ENCODE measurements around the gene AP1S2. TPM values are rescaled to one million over a fixed set of nuclear protein-coding genes. Genes with fewer than 3 reads are reported as not detected.

Gene AP1S2
- total RNA-seq (2016; rRNA removed; fragmentation: Illumina TruSeq; extraction: Trizol) (18.8 and 22.7 TPM in 2 replicates), polyA plus RNA-seq (2011; rRNA removed) (7.1 and 10.1 TPM in 2 replicates), polyA minus RNA-seq (2011; rRNA and poly(A)+ RNA removed; ENCODE audit: low replicate concordance) (5.8 and 14.8 TPM in 2 replicates), Bru-seq, nascent RNA (percentile 58 among the genes with signal in this experiment), BruChase-seq, experiment 1, labeled RNA remaining after a 6-hour chase (percentile 68 among the genes with signal in this experiment), BruChase-seq, experiment 2, labeled RNA remaining after a 2-hour chase (percentile 64 among the genes with signal in this experiment)
- 3.9 and 4.6 TPM in 2 replicates for total RNA-seq (2016; cell fraction: cytosol; rRNA removed; fragmentation: Illumina TruSeq; extraction: Trizol; ENCODE audit: low read depth)
- 13.7 and 22.4 TPM in 2 replicates for total RNA-seq (2016; cell fraction: insoluble cytoplasmic fraction; rRNA removed; fragmentation: Illumina TruSeq; extraction: Trizol)
- 10.4 and 10.9 TPM in 2 replicates for total RNA-seq (2016; cell fraction: membrane; rRNA removed; fragmentation: Illumina TruSeq; extraction: Trizol)
- 9.5 and 10.1 TPM in 2 replicates for total RNA-seq (2016; cell fraction: nucleus; rRNA removed; fragmentation: Illumina TruSeq; extraction: Trizol)
- 2.8 and 4.9 TPM in 2 replicates for polyA plus RNA-seq (2011; cell fraction: cytosol; rRNA removed)
- 2.4 and 3.9 TPM in 2 replicates for polyA plus RNA-seq (2011; cell fraction: nucleus; rRNA removed)
- polyA plus RNA-seq (2012), result 6.8 and 8.8 TPM in 2 replicates
- 3.8 and 4.5 TPM in 2 replicates for polyA plus RNA-seq (2016; cell fraction: cytosol; fragmentation: Illumina TruSeq; extraction: Trizol; ENCODE audit: low read depth)
- polyA plus RNA-seq (2016; cell fraction: insoluble cytoplasmic fraction; fragmentation: Illumina TruSeq; extraction: Trizol; ENCODE audit: low read depth), result 20.0 and 20.8 TPM in 2 replicates
- polyA plus RNA-seq (2016; cell fraction: membrane; fragmentation: Illumina TruSeq; extraction: Trizol; ENCODE audit: low read depth), result 9.1 and 9.6 TPM in 2 replicates
- 12.7 and 12.8 TPM in 2 replicates for polyA plus RNA-seq (2016; cell fraction: nucleus; fragmentation: Illumina TruSeq; extraction: Trizol; ENCODE audit: insufficient read depth, low read depth)
- polyA minus RNA-seq (2011; cell fraction: cytosol; rRNA and poly(A)+ RNA removed), result 8.6 and 9.3 TPM in 2 replicates
- polyA minus RNA-seq (2011; cell fraction: nucleus; rRNA and poly(A)+ RNA removed), result 10.2 and 10.4 TPM in 2 replicates
- long read RNA-seq, experiment 1, transcript AP1S2-201 (5 exons, 2,237 nt), result major isoform, 9 of 15 reads
- long read RNA-seq, experiment 1, partial matches to known transcripts, result 2 of 15 reads
- long read RNA-seq, experiment 1, other reads (novel, unspliced or antisense), result 4 of 15 reads
- long read RNA-seq, experiment 2, partial matches to known transcripts, result 1 of 26 reads
- long read RNA-seq, experiment 2, other reads (novel, unspliced or antisense), result 24 of 26 reads

DNA sequence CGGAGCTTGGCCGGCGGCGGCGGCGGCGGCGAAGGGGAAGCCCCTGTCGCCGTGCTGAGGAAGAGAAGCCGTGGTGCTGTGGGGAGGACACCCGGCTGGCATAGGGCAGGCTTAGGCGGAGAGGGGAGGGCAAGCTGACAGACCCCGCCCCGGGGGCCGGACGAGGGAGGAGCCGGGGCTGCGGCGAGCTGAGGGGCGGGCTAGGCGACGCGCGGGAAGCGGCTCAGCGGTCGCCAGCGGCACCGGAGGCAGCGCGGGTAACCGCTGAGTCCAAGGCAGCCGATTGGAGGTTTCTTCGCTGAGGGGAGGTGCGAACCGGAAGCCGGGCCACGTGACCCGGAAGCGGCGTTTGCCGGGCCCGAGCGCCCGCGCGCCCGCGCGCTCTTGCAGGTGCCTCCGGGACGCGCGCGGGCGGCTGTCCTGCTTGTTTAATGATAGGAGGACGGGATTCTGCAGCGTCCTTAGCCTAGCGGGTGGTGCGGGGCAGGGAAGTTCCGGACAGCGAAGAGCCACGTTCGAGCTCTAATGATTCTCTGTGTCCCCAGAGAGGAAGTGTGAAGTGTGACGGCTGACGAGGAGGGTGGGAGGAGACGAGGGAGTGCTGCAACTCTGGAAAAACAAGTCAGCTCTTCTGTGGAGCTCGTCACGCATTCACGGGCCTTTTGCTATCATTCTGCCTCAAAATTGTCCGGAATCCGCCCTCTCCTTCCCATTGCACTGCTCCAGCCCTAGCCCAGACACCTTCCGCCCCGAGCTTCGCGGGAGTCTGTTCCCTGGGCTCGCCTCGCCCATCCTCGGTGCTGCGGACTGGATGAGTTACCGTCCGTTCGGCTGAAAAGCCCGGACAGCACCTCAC is at the start of gene AP1S2:
Gene AP1S2 (minus strand): TSS at position 102 of the 856 bp plus-strand sequence. CDS start 2,289 bp downstream, outside the sequence.
- H3K27ac ChIP-seq (ENCODE audit: extremely low read length, insufficient read depth, low read length), result peak within 1 kb of the TSS; percentile 64
- DNase-seq (ENCODE audit: low spot score) (peak; percentile 80), ATAC-seq (peak; percentile 97), FAIRE-seq (peak; percentile 60)
- POLR2A ChIA-PET, result interaction anchor here (1.0 to 1.2 kb wide), 2 partner anchors 111 to 180 kb away, joined by 3 to 4 read pairs; no protein-coding TSS in a partner anchor
- H2AFZ ChIP-seq (ENCODE audit: low read length), result peak within 1 kb of the TSS; percentile 78
- peaks cover 0 to 3% of the 10 kb centered on the region in 2 experiments; a peak in 1 of 5 replicates for H3K27me3 ChIP-seq (ENCODE audit: control insufficient read depth in 1 of 2, insufficient read depth in 2 of 2, low read length in 2 of 2)
- BruUV-seq (replicated peaks), result TSS peak; percentile 39
- no peaks in the 10 kb centered on the region for H4K20me1 ChIP-seq (ENCODE audit: insufficient read depth, low read length)
- in situ Hi-C loops (cut with HindIII; ENCODE audit: extremely low pct_ligation_motif_present, low pct_unique_long_range_greater_than_20kb), result no loop called here
- peak within 1 kb of the TSS; percentile 91 for H3K4me2 ChIP-seq (ENCODE audit: low read depth, low read length)
- H3K4me1 ChIP-seq (ENCODE audit: insufficient read depth, low read length), result peaks cover 22% of the 10 kb centered on the region; the same call in 1 of the 2 replicates
- H3K79me2 ChIP-seq (ENCODE audit: insufficient read depth, low read length), result no peaks in the 10 kb centered on the region
- 0% methylated on average over 18 of the region's 85 CpGs for WGBS (ENCODE audit: low lambda C conversion rate)
- H3K9ac ChIP-seq (ENCODE audit: insufficient read depth, low read depth, low read length), result peak within 1 kb of the TSS; percentile 49
- no peaks in the 10 kb centered on the region for H3K9me3 ChIP-seq (ENCODE audit: low read length)
- H3K4me3 ChIP-seq (replicated peaks in 1 of 3; ENCODE audit: insufficient read depth in 1 of 3, low read depth in 2 of 3, low read length in 3 of 3), result peak within 1 kb of the TSS; percentile 67 to 74 (median 72)
- no peaks in the 10 kb centered on the region for H3K36me3 ChIP-seq (replicated peaks in 1 of 2; ENCODE audit: control insufficient read depth in 1 of 2, insufficient read depth in 2 of 2, low read length in 2 of 2)
- CTCF ChIA-PET (ENCODE audit: low intra/inter-chr PET ratio, low total read pairs), result no interaction called here
- intact Hi-C loops (cut with micrococcal nuclease; ENCODE audit: unreplicated experiment), result loop anchor here (10.0 kb wide), 2 partner anchors 120 to 170 kb away; no protein-coding TSS in a partner anchor
- TF ChIP-seq, protein P1, sequence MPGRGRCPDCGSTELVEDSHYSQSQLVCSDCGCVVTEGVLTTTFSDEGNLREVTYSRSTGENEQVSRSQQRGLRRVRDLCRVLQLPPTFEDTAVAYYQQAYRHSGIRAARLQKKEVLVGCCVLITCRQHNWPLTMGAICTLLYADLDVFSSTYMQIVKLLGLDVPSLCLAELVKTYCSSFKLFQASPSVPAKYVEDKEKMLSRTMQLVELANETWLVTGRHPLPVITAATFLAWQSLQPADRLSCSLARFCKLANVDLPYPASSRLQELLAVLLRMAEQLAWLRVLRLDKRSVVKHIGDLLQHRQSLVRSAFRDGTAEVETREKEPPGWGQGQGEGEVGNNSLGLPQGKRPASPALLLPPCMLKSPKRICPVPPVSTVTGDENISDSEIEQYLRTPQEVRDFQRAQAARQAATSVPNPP (CRISPR knock-in tag; IDR thresholded peaks at IDR 0.05), result no peak
- TF ChIP-seq HOXA5 (CRISPR knock-in tag; IDR thresholded peaks at IDR 0.05), result no peak
- peak; percentile 18; the same call in 1 of the 2 replicates for TF ChIP-seq TAF1 (CRISPR knock-in tag; IDR thresholded peaks at IDR 0.05)
- TF ChIP-seq NFKBIZ (CRISPR knock-in tag; IDR thresholded peaks at IDR 0.05), result no peak
- no peak for TF ChIP-seq ZNF207 (IDR thresholded peaks at IDR 0.05; ENCODE audit: borderline replicate concordance)
- TF ChIP-seq, protein P2, sequence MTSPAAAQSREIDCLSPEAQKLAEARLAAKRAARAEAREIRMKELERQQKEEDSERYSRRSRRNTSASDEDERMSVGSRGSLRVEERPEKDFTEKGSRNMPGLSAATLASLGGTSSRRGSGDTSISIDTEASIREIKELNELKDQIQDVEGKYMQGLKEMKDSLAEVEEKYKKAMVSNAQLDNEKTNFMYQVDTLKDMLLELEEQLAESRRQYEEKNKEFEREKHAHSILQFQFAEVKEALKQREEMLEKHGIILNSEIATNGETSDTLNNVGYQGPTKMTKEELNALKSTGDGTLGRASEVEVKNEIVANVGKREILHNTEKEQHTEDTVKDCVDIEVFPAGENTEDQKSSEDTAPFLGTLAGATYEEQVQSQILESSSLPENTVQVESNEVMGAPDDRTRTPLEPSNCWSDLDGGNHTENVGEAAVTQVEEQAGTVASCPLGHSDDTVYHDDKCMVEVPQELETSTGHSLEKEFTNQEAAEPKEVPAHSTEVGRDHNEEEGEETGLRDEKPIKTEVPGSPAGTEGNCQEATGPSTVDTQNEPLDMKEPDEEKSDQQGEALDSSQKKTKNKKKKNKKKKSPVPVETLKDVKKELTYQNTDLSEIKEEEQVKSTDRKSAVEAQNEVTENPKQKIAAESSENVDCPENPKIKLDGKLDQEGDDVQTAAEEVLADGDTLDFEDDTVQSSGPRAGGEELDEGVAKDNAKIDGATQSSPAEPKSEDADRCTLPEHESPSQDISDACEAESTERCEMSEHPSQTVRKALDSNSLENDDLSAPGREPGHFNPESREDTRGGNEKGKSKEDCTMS (CRISPR knock-in tag; conservative IDR thresholded peaks at IDR 0.05), result no peak
- no peak for TF ChIP-seq PRPF4 (IDR thresholded peaks at IDR 0.05; ENCODE audit: low read depth, low read length, poor library complexity, severe bottlenecking)
- TF ChIP-seq, protein P3, sequence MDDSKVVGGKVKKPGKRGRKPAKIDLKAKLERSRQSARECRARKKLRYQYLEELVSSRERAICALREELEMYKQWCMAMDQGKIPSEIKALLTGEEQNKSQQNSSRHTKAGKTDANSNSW (CRISPR knock-in tag; IDR thresholded peaks at IDR 0.05; ENCODE audit: borderline replicate concordance), result no peak
- TF ChIP-seq NCOA1 (CRISPR knock-in tag; IDR thresholded peaks at IDR 0.05), result no peak
- TF ChIP-seq ZNF577 (CRISPR knock-in tag; IDR thresholded peaks at IDR 0.05; ENCODE audit: borderline replicate concordance, low read depth), result no peak
- TF ChIP-seq SIX4 (CRISPR knock-in tag; IDR thresholded peaks at IDR 0.05), result no peak
- TF ChIP-seq, protein P4, sequence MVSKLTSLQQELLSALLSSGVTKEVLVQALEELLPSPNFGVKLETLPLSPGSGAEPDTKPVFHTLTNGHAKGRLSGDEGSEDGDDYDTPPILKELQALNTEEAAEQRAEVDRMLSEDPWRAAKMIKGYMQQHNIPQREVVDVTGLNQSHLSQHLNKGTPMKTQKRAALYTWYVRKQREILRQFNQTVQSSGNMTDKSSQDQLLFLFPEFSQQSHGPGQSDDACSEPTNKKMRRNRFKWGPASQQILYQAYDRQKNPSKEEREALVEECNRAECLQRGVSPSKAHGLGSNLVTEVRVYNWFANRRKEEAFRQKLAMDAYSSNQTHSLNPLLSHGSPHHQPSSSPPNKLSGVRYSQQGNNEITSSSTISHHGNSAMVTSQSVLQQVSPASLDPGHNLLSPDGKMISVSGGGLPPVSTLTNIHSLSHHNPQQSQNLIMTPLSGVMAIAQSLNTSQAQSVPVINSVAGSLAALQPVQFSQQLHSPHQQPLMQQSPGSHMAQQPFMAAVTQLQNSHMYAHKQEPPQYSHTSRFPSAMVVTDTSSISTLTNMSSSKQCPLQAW (CRISPR knock-in tag; IDR thresholded peaks at IDR 0.05), result no peak

Data from HepG2 (cell line).